Prostate gland (tissue), 2 donors: ENCODE measurements around the gene PLCH2. TPM values are rescaled to one million over a fixed set of nuclear protein-coding genes. Genes with fewer than 3 reads are reported as not detected.

Source experiments
- DNase-seq: peaks from one replicate; pipeline ENCODE4 v3.0.0-alpha.2; 2019; ENCODE audit warnings: low spot score
- H3K27ac ChIP-seq, 2 donors: fragments of 200-600 bp; sonication (generic); 2 replicates each; pipeline ENCODE4 v1.5.1; 2017 to 2019
- H3K27me3 ChIP-seq: fragments of 200-600 bp; sonication (generic); replicated peaks from 2 replicates; pipeline ENCODE4 v1.5.1; 2019; ENCODE audit not compliant: insufficient read depth
- H3K36me3 ChIP-seq, 2 donors: fragments of 200-600 bp; sonication (generic); 1 replicate in 1 of 2; 2 replicates in 1 of 2; pipeline versions ENCODE4 v1.5.1 to v1.8.1; 2017 to 2019
- H3K4me1 ChIP-seq: fragments of 200-600 bp; sonication (generic); replicated peaks from 2 replicates; pipeline ENCODE4 v1.5.1; 2019
- H3K4me3 ChIP-seq, 2 donors: fragments of 200-600 bp; sonication (generic); 2 replicates each; pipeline ENCODE4 v1.5.1; 2017 to 2019
- H3K9me3 ChIP-seq: fragments of 200-600 bp; sonication (generic); 2 replicates; pipeline ENCODE4 v1.5.1; 2017
- POLR2A ChIP-seq: fragments of 450-650 bp; IDR thresholded peaks from one replicate; pipeline ENCODE4 v1.6.1; 2016; ENCODE audit warnings: antibody characterized with exemption, mild to moderate bottlenecking
- POLR2AphosphoS5 ChIP-seq: sonication (generic); formaldehyde crosslinking; IDR thresholded peaks from one replicate; pipeline ENCODE4 v1.6.1; 2017; ENCODE audit warnings: antibody characterized with exemption
- WGBS: methylation state at CpG from one replicate; pipeline ENCODE4 v1.1.5; 2018; 5-methylcytosine and 5-hydroxymethylcytosine counted together
- intact Hi-C: fragments of 100-400 bp; cut with DNase I; formaldehyde crosslinking; loops from one replicate; pipeline ENCODE4 v1.14.2; 2022
- total RNA-seq, 2 donors: library from RNA; depleted of rRNA; stranded (reverse); fragments of >200 nt; gene quantifications; one replicate each; pipeline ENCODE4 v1.1.0, GENCODE V29; 2016
- TF ChIP-seq, protein P1 (sequence below), 4 experiments: fragments of 200-600 bp in 2 of 4; fragments of 450-650 bp in 2 of 4; sonication (generic) in 2 of 4; IDR thresholded peaks; 1 replicate in 3 of 4; 2 replicates in 1 of 4; pipeline ENCODE4 v1.5.1; 2016 to 2019; ENCODE audit warnings: antibody characterized with exemption in 4 of 4, mild to moderate bottlenecking in 2 of 4, moderate library complexity in 2 of 4

Gene PLCH2
- total RNA-seq, 2 donors from 2014 or later, result 29.8 to 41.0 TPM

DNA sequence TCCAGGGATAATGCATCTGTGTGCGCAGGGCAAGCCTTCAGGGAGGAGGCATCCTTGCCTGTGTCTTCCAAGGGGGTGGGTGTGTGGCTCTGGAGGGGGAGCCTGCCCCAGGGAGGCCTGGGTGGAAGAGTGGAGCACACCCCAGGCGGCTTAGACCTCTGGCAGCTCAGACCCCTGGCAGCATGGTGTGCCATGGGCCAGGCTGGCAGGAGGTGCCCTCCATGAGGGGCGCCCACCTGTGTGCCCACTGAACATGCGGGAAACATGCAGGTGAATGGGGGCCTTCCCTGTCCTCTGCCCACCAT, 51.4 kb downstream of the PLCH2 start:
- H3K4me1 ChIP-seq, result peaks cover 19% of the 10 kb centered on the region
- H3K4me3 ChIP-seq, result no peak overlapping the region
- no peaks in the 10 kb centered on the region for H3K9me3 ChIP-seq
- no peaks in the 10 kb centered on the region for H3K27me3 ChIP-seq
- 92% methylated on average over 4 of the region's 4 CpGs for WGBS
- intact Hi-C loops, result loop anchor here (10.0 kb wide), 1 partner anchor 333 kb away; the partner anchor contains the start of gene FAAP20
- no peak overlapping the region for H3K27ac ChIP-seq
- no peak for TF ChIP-seq POLR2A
- TF ChIP-seq, protein P1, sequence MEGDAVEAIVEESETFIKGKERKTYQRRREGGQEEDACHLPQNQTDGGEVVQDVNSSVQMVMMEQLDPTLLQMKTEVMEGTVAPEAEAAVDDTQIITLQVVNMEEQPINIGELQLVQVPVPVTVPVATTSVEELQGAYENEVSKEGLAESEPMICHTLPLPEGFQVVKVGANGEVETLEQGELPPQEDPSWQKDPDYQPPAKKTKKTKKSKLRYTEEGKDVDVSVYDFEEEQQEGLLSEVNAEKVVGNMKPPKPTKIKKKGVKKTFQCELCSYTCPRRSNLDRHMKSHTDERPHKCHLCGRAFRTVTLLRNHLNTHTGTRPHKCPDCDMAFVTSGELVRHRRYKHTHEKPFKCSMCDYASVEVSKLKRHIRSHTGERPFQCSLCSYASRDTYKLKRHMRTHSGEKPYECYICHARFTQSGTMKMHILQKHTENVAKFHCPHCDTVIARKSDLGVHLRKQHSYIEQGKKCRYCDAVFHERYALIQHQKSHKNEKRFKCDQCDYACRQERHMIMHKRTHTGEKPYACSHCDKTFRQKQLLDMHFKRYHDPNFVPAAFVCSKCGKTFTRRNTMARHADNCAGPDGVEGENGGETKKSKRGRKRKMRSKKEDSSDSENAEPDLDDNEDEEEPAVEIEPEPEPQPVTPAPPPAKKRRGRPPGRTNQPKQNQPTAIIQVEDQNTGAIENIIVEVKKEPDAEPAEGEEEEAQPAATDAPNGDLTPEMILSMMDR (IDR thresholded peaks at IDR 0.05), result no peak
- no peak for TF ChIP-seq POLR2AphosphoS5
- DNase-seq, result no peak
- no peaks in the 10 kb centered on the region for H3K36me3 ChIP-seq

DNA sequence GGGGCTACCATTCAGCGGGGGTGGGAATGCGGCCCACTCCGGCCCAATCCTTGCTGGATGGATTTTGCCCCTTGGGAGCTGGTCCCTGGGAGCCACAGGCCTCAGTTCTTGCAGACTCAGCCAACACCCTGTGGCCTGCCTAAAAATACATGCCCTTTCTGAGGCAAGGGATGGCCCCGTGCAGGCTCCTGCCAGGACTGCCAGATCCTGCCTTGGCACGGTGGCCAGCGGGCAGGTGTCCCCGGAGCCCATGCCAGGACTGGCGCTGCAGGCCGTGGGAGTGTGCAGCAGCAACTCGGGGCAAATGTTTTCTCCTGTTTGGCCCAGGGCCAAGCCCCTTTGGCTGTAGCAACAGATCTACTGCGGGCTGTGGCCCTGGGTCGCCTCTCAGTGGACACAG, 51.9 kb downstream of the PLCH2 start:
- no peaks in the 10 kb centered on the region for H3K27me3 ChIP-seq
- peaks cover 19% of the 10 kb centered on the region for H3K4me1 ChIP-seq
- no peaks in the 10 kb centered on the region for H3K36me3 ChIP-seq
- DNase-seq, result peak; percentile 54
- WGBS, result 43% methylated on average over 12 of the region's 12 CpGs
- H3K4me3 ChIP-seq, result no peak overlapping the region
- TF ChIP-seq, protein P1 (IDR thresholded peaks at IDR 0.05), result no peak
- TF ChIP-seq POLR2AphosphoS5 (no peak), POLR2A (no peak)
- H3K9me3 ChIP-seq, result no peaks in the 10 kb centered on the region
- H3K27ac ChIP-seq, result no peak overlapping the region
- intact Hi-C loops, result loop anchor here (10.0 kb wide), 1 partner anchor 333 kb away; the partner anchor contains the start of gene FAAP20

DNA sequence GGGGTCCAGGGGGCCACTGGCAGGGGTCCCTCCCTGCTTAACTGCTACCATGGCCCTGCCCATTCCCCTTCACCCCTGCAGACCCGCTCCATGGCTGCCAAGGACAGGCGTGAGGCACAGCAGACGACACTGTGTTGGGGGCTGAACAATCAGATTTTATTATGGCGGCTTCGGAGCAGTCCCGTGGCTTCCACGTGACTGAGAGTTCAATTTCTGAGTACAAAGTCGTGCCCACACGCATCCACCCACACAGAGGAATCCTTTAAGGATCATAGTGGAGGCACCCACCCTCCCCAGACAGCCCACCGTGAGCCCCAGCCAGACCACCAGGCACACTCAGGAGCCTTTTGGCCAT, 52.5 kb downstream of the PLCH2 start:
- TF ChIP-seq POLR2AphosphoS5 (no peak), POLR2A (no peak)
- TF ChIP-seq, protein P1 (IDR thresholded peaks at IDR 0.05), result no peak
- no peak for DNase-seq
- H3K4me3 ChIP-seq, result no peak overlapping the region
- peaks cover 19% of the 10 kb centered on the region for H3K4me1 ChIP-seq
- no peaks in the 10 kb centered on the region for H3K27me3 ChIP-seq
- no peak overlapping the region for H3K27ac ChIP-seq
- WGBS, result 55% methylated on average over 10 of the region's 10 CpGs
- intact Hi-C loops, result loop anchor here (10.0 kb wide), 1 partner anchor 334 kb away; the partner anchor contains the start of gene FAAP20
- H3K9me3 ChIP-seq, result no peaks in the 10 kb centered on the region
- no peaks in the 10 kb centered on the region for H3K36me3 ChIP-seq

DNA sequence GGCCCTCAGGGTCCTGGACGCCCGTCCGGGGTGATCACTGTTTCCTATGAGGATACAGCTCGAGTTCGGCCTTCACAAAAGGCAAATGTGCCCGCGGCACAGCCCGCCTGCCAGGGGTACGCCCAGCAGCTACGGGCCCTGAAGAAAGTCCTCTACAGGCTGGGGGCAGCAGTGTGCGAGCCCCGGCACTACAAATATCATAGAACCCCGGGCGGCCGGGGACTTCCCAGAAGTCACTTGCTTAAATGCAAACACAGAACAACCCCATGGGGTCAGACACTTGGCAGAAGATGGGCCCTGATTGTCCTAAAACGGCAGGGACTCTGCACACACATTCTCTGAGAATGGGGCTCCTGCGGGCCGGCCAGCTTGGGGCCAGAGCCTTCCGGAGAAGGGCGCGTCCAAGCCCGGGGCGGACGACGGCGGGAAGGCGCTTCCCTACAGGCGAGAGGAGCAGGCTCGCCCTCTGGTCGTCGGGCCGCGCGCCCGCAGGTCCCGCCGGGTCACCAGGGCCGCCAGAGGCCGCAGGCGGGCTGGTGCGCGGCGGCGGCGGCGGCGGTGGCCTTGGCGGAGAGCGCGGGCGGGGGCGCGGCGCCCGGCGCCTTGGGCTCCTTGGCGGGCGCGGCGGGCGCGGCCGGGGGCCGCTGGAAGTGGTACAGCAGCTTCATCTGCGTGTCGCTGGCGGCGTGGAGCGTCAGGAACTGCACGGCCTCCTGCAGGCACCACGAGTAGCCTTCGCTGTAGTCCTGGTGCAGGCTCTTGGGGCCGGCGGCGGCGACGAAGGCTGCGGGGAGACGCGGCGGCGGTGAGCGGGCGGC, 53.1 kb downstream of the PLCH2 start:
- Histone ChIP-seq H3K36me3 (no peaks in the 10 kb centered on the region), H3K9me3 (no peaks in the 10 kb centered on the region), H3K27ac (no peak overlapping the region), H3K27me3 (no peaks in the 10 kb centered on the region), H3K4me1 (peaks cover 19% of the 10 kb centered on the region), H3K4me3 (peak overlapping the region in 1 of 2 donors; percentile 16)
- intact Hi-C loops, result loop anchor here (10.0 kb wide), 1 partner anchor 334 kb away; the partner anchor contains the start of gene FAAP20
- TF ChIP-seq POLR2A (no peak), POLR2AphosphoS5 (no peak)
- TF ChIP-seq, protein P1 (IDR thresholded peaks at IDR 0.05), result no peak
- no peak for DNase-seq
- WGBS, result 16% methylated on average over 50 of the region's 84 CpGs
